Measurements from ENCODE around the gene OR8D2. TPM values are rescaled to one million over a fixed set of nuclear protein-coding genes. Genes with fewer than 3 reads are reported as not detected.

Gene OR8D2
- total and polyA plus RNA-seq, 10 of the 15 experiments (the other 5 are each of a cell fraction or from before 2014, with no cell fraction given) = not detected

DNA sequence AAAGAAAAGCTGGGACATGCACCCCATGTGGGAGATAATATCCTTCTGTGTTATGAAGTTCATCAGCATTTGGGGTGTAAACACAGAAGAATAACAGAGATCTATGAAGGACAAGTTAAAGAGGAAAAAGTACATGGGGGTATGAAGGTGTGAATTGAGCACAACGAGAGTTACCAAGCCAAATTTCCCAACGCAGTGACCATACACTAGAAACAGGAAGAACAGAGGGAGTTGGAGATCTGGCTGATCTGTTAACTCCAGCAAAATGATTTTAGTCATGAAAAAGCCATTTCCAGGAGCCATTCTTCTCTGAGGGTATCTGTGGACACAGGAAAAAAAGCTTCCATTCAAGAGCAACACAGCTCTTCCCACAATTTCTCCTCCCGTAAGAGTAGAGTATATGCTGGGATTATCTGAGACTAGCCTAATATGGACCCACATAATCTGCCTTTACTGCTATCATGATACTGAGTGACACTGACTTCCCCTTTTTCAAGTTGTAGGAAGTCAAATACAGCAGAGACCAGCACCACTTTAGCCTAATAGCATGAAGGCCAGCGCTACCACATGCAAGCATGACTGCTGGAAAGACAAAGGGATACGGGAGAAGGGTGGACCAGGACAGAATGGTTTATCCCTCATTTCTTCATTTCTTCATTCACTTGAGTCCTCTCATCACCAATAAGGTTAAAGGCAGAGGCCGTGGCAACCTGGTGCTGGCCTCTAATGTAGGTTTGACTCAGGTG, 19.6 kb upstream of the OR8D2 start:
- Histone ChIP-seq H3K27me3 (replicated peaks in 1 of 2; ENCODE audit: control insufficient read depth in 2 of 2, insufficient read depth in 2 of 2, low read length in 1 of 2) (no peaks in the 10 kb centered on the region), H4K20me1 (ENCODE audit: control insufficient read depth, insufficient read depth) (no peaks in the 10 kb centered on the region), H3K4me1 (ENCODE audit: control insufficient read depth, insufficient read depth, low read length) (no peaks in the 10 kb centered on the region), H3K36me3 (ENCODE audit: control insufficient read depth in 2 of 2, insufficient read depth in 2 of 2, low read length in 1 of 2) (no peaks in the 10 kb centered on the region), H3K79me2 (ENCODE audit: control insufficient read depth, insufficient read depth, low read length) (no peaks in the 10 kb centered on the region), H3K4me2 (ENCODE audit: control insufficient read depth, insufficient read depth) (no peak overlapping the region), H3K4me3 (no peak overlapping the region), H3K27ac (ENCODE audit: control insufficient read depth, insufficient read depth) (no peak overlapping the region), H3K9ac (ENCODE audit: control insufficient read depth, insufficient read depth, low read length) (no peak overlapping the region), H3K9me3 (replicated peaks; ENCODE audit: control insufficient read depth, insufficient read depth, low read length) (no peaks in the 10 kb centered on the region), H2AFZ (ENCODE audit: control insufficient read depth, low read depth, low read length) (no peak overlapping the region)
- no TSS peak for BruUV-seq (replicated peaks)
- DNase-seq (ENCODE audit: low read depth, low spot score) = no peak
- in situ Hi-C loops (cut with MboI) (no loop called here), intact Hi-C loops (cut with micrococcal nuclease; ENCODE audit: unreplicated experiment) (no loop called here)
- ChIA-PET RAD21 (ENCODE audit: unreplicated experiment) (no interaction called here), POLR2A (no interaction called here), CTCF (interaction anchor here (0.6 kb wide), 2 partner anchors 370 to 858 kb away, joined by 3 read pairs; no protein-coding TSS in a partner anchor), SMC1A (ENCODE audit: uncharacterized antibody, unreplicated experiment) (no interaction called here)
- FAIRE-seq = no peak
- no peak for TF ChIP-seq FOS (IDR thresholded peaks at IDR 0.05; ENCODE audit: borderline replicate concordance, extremely low read depth, insufficient read length)
- TF ChIP-seq, protein P1, sequence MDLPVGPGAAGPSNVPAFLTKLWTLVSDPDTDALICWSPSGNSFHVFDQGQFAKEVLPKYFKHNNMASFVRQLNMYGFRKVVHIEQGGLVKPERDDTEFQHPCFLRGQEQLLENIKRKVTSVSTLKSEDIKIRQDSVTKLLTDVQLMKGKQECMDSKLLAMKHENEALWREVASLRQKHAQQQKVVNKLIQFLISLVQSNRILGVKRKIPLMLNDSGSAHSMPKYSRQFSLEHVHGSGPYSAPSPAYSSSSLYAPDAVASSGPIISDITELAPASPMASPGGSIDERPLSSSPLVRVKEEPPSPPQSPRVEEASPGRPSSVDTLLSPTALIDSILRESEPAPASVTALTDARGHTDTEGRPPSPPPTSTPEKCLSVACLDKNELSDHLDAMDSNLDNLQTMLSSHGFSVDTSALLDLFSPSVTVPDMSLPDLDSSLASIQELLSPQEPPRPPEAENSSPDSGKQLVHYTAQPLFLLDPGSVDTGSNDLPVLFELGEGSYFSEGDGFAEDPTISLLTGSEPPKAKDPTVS (IDR thresholded peaks at IDR 0.05; ENCODE audit: low read depth, low read length) = no peak
- TF ChIP-seq MEF2A (IDR thresholded peaks at IDR 0.05; ENCODE audit: insufficient read depth, low read depth, low read length) = no peak
- no peak for TF ChIP-seq POLR2AphosphoS2 (IDR thresholded peaks at IDR 0.05; ENCODE audit: low read depth, low read length)
- TF ChIP-seq, protein P2, sequence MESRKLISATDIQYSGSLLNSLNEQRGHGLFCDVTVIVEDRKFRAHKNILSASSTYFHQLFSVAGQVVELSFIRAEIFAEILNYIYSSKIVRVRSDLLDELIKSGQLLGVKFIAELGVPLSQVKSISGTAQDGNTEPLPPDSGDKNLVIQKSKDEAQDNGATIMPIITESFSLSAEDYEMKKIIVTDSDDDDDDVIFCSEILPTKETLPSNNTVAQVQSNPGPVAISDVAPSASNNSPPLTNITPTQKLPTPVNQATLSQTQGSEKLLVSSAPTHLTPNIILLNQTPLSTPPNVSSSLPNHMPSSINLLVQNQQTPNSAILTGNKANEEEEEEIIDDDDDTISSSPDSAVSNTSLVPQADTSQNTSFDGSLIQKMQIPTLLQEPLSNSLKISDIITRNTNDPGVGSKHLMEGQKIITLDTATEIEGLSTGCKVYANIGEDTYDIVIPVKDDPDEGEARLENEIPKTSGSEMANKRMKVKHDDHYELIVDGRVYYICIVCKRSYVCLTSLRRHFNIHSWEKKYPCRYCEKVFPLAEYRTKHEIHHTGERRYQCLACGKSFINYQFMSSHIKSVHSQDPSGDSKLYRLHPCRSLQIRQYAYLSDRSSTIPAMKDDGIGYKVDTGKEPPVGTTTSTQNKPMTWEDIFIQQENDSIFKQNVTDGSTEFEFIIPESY (IDR thresholded peaks at IDR 0.05) = no peak
- TF ChIP-seq CREM (IDR thresholded peaks at IDR 0.05; ENCODE audit: low read depth) = no peak
- WGBS (ENCODE audit: insufficient coverage, insufficient replicate concordance, low lambda C conversion rate, missing lambda C conversion rate) = 38% methylated on average over 6 of the region's 6 CpGs
- ATAC-seq = no peak

Measured in GM12878 (cell line).